Transverse colon (tissue), 4 donors: ENCODE results near the gene UBAC2. TPM values are rescaled to one million over a fixed set of nuclear protein-coding genes. Genes with fewer than 3 reads are reported as not detected.

Source experiments
- DNase-seq: peaks from one replicate; pipeline ENCODE4 v3.0.0-alpha.2; 2019
- H3K27ac ChIP-seq, 4 donors: fragments of 200-600 bp; sonication (generic); 2 replicates each; pipeline ENCODE4 v1.5.1; 2016 to 2018; ENCODE audit warnings: inconsistent platforms in 4 of 4
- H3K27me3 ChIP-seq: fragments of 200-600 bp; sonication (generic); 2 replicates; pipeline ENCODE4 v1.5.1; 2017; ENCODE audit warnings: inconsistent platforms
- H3K36me3 ChIP-seq, 4 donors: fragments of 200-600 bp; sonication (generic); 2 replicates each; pipeline ENCODE4 v1.5.1; 2017 to 2019; ENCODE audit warnings: inconsistent platforms in 4 of 4
- H3K4me1 ChIP-seq, 4 donors: fragments of 200-600 bp; sonication (generic); 2 replicates each; pipeline ENCODE4 v1.5.1; 2017 to 2020; ENCODE audit warnings: inconsistent platforms in 4 of 4
- H3K4me3 ChIP-seq, 4 donors: fragments of 200-600 bp; sonication (generic); 1 replicate in 1 of 4; 2 replicates in 3 of 4; pipeline versions ENCODE4 v1.5.1 to v1.6.1; 2017 to 2019; ENCODE audit warnings: inconsistent platforms in 4 of 4
- H3K9me3 ChIP-seq, 2 donors: fragments of 200-600 bp; sonication (generic); 2 replicates each; pipeline ENCODE4 v1.5.1; 2017 to 2019; ENCODE audit warnings: inconsistent platforms in 2 of 2
- EP300 ChIP-seq: sonication (generic); formaldehyde crosslinking; IDR thresholded peaks from one replicate; pipeline ENCODE4 v1.6.1; 2017; ENCODE audit warnings: antibody characterized with exemption, low read depth
- POLR2A ChIP-seq: fragments of 450-650 bp; IDR thresholded peaks from one replicate; pipeline ENCODE4 v1.6.1; 2016; ENCODE audit warnings: antibody characterized with exemption, mild to moderate bottlenecking, moderate library complexity
- POLR2AphosphoS5 ChIP-seq, 3 donors: sonication (generic); formaldehyde crosslinking; IDR thresholded peaks; one replicate each; pipeline ENCODE4 v1.6.1; 2016; ENCODE audit warnings: antibody characterized with exemption in 3 of 3
- WGBS, 2 donors: methylation state at CpG; one replicate each; pipeline ENCODE4 v1.1.5; 2018; ENCODE audit warnings: low coverage in 1 of 2; 5-methylcytosine and 5-hydroxymethylcytosine counted together
- in situ Hi-C, 4 donors: fragments of 200-750 bp; cut with MboI; loops; one replicate each; pipeline versions ENCODE4 v1.15.0 to v1.15.1; 2017; ENCODE audit warnings: low sequenced_read_pairs in 3 of 4, low pct_ligation_motif_present in 1 of 4, low pct_unique_long_range_greater_than_20kb in 1 of 4
- intact Hi-C: fragments of 100-400 bp; cut with DNase I; formaldehyde crosslinking; loops from one replicate; pipeline ENCODE4 v1.15.1; 2023; ENCODE audit warnings: low total_unique reads
- total RNA-seq, 4 donors: library from RNA; depleted of rRNA; stranded (reverse); fragments of >200 nt; gene quantifications; one replicate each; pipeline ENCODE4 v1.1.0, GENCODE V29; 2016
- TF ChIP-seq, protein P1 (sequence below), 5 experiments: fragments of 200-600 bp in 3 of 5; fragments of 450-650 bp in 2 of 5; sonication (generic) in 3 of 5; IDR thresholded peaks; 1 replicate in 2 of 5; 2 replicates in 3 of 5; pipeline ENCODE4 v1.5.1; 2016 to 2017; ENCODE audit warnings: antibody characterized with exemption in 5 of 5, inconsistent platforms in 3 of 5, mild to moderate bottlenecking in 2 of 5, moderate library complexity in 1 of 5

The UBAC2 gene
- total RNA-seq, 4 donors from 2014 or later, result 34.4 to 77.3 (median 66.5) TPM

DNA sequence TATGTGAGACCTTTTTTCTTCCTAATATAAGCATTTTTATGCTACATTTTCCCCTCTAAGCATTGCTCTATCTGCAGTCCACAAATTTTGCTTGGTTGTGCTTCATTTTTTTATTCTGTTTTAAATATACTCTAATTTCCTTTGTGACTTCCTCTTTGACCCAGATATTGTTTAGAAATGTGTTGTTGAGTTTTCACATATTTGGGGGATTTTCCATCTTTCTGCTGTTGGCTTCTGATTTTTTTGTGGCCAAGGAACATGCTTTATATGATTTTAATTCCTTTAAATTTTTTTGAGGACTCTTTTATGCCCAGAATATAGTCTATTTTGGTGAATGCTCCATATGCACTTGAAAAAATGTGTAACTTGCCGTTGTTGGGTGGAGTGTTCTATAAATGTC lies 22.9 kb downstream of the UBAC2 start:
- TF ChIP-seq EP300, result no peak
- no peak for TF ChIP-seq POLR2A
- TF ChIP-seq POLR2AphosphoS5 (IDR thresholded peaks at IDR 0.05), result no peak
- TF ChIP-seq, protein P1, sequence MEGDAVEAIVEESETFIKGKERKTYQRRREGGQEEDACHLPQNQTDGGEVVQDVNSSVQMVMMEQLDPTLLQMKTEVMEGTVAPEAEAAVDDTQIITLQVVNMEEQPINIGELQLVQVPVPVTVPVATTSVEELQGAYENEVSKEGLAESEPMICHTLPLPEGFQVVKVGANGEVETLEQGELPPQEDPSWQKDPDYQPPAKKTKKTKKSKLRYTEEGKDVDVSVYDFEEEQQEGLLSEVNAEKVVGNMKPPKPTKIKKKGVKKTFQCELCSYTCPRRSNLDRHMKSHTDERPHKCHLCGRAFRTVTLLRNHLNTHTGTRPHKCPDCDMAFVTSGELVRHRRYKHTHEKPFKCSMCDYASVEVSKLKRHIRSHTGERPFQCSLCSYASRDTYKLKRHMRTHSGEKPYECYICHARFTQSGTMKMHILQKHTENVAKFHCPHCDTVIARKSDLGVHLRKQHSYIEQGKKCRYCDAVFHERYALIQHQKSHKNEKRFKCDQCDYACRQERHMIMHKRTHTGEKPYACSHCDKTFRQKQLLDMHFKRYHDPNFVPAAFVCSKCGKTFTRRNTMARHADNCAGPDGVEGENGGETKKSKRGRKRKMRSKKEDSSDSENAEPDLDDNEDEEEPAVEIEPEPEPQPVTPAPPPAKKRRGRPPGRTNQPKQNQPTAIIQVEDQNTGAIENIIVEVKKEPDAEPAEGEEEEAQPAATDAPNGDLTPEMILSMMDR (IDR thresholded peaks at IDR 0.05), result no peak
- peaks cover 6 to 57% (median 8%) of the 10 kb centered on the region in 4 donors for H3K4me1 ChIP-seq

DNA sequence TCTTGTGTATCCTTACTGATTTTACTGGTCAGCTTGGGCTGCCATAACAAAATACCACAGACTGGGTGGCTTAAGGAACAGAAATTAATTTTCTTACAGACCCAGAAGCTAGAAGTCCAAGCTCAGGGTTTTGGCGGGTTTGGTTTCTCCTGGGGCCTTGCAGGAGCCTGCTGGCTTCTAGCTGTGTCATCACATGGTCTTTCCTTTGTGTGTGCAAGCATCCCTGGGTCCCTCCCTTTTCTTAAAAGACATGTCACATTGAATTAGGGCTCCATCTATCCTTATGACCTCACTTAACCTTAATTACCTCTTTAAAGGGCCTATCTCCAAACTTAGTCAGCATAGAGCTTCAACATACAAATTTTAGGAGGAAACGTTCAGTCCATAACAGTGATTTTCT lies 23.4 kb downstream of the UBAC2 start:
- WGBS, 2 donors, result 30 to 60% methylated on average over 2 of the region's 2 CpGs
- H3K36me3 ChIP-seq, result no peaks in the 10 kb centered on the region
- intact Hi-C loops, result loop anchor here (5.0 kb wide), 1 partner anchor 38 kb away; no protein-coding TSS in a partner anchor
- H3K4me1 ChIP-seq, result peaks cover 3 to 57% (median 12%) of the 10 kb centered on the region in 4 donors
- no peak overlapping the region for H3K4me3 ChIP-seq
- DNase-seq, result no peak
- in situ Hi-C loops, result no loop called here
- no peaks in the 10 kb centered on the region for H3K9me3 ChIP-seq
- TF ChIP-seq POLR2AphosphoS5 (IDR thresholded peaks at IDR 0.05), result no peak
- no peak for TF ChIP-seq EP300
- no peak for TF ChIP-seq POLR2A
- TF ChIP-seq, protein P1 (IDR thresholded peaks at IDR 0.05), result no peak
- peak overlapping the region in 1 of 4 donors; percentile 11 for H3K27ac ChIP-seq
- no peaks in the 10 kb centered on the region for H3K27me3 ChIP-seq

More for the DNA sequence above, 22.9 kb downstream of the UBAC2 start:
- WGBS, 2 donors, result 48 to 54% methylated on average over 1 of the region's 1 CpG
- intact Hi-C loops (loop anchor here (5.0 kb wide), 1 partner anchor 39 kb away; no protein-coding TSS in a partner anchor), in situ Hi-C loops (no loop called here)
- H3K27me3 ChIP-seq, result no peaks in the 10 kb centered on the region
- H3K4me3 ChIP-seq, result no peak overlapping the region
- H3K36me3 ChIP-seq, result no peaks in the 10 kb centered on the region
- no peaks in the 10 kb centered on the region for H3K9me3 ChIP-seq
- peak overlapping the region in 1 of 4 donors; percentile 11 for H3K27ac ChIP-seq
- DNase-seq, result no peak

DNA sequence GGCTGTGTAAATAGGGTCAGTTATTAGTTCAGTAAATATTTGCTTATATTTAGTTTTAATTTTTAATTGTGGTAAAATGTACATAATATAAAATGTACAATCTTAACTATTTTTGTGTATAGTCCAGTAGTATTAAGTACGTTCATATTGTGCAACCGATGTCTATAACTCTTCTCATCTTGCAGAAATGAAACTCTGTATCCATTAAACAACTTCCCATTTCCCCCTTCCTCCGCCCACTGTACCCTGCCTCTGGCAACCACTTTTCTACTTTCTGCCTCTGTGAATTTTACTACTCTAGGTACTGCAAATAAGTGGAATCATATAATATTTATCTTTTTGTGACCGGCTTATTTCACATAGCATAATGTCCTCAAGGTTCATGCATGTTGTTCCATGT lies 24.4 kb downstream of the UBAC2 start:
- TF ChIP-seq POLR2A, result no peak
- no peak for TF ChIP-seq POLR2AphosphoS5 (IDR thresholded peaks at IDR 0.05)
- no peak for TF ChIP-seq EP300
- TF ChIP-seq, protein P1 (IDR thresholded peaks at IDR 0.05), result no peak
- peaks cover 4 to 57% (median 15%) of the 10 kb centered on the region in 4 donors for H3K4me1 ChIP-seq
- no peaks in the 10 kb centered on the region for H3K36me3 ChIP-seq
- H3K27me3 ChIP-seq, result no peaks in the 10 kb centered on the region
- no peak for DNase-seq
- H3K27ac ChIP-seq, result no peak overlapping the region
- H3K4me3 ChIP-seq, result no peak overlapping the region
- no peaks in the 10 kb centered on the region for H3K9me3 ChIP-seq
- intact Hi-C loops, result no loop called here
- in situ Hi-C loops, result no loop called here
- 65 to 74% methylated on average over 4 of the region's 4 CpGs for WGBS, 2 donors

DNA sequence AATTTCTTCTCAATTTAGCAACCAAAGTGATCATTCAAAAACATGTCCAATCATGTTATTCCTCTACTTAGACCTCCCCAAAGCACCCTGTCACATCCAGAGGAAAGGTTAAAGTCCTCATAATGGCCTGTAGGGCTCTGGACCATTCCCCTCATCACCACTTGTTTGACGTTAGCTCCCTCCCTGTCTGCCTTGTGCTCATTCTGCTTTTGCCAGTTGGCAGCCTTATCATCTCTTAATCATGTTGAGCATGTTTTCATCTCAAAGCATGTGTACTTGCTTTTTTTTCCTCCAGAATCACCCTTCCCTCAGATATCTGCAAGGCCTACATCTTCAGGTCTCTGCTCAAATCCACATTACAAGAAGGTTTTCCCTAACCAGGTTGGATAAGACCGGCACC lies 25.9 kb downstream of the UBAC2 start:
- H3K4me3 ChIP-seq, result no peak overlapping the region
- H3K9me3 ChIP-seq, result no peaks in the 10 kb centered on the region
- H3K27me3 ChIP-seq, result no peaks in the 10 kb centered on the region
- H3K36me3 ChIP-seq, result no peaks in the 10 kb centered on the region
- in situ Hi-C loops, result no loop called here
- WGBS, 2 donors, result 75 to 95% methylated on average over 2 of the region's 2 CpGs
- no peak overlapping the region for H3K27ac ChIP-seq
- no peak for TF ChIP-seq POLR2AphosphoS5 (IDR thresholded peaks at IDR 0.05)
- TF ChIP-seq, protein P1 (IDR thresholded peaks at IDR 0.05), result no peak
- no peak for TF ChIP-seq POLR2A
- no peak for TF ChIP-seq EP300
- H3K4me1 ChIP-seq, result peaks cover 4 to 54% (median 13%) of the 10 kb centered on the region in 4 donors
- intact Hi-C loops, result no loop called here
- no peak for DNase-seq
